Measurements from ENCODE around the gene LIMS4.
"Not testable (repeated sequence)": the region's sequence is repeated elsewhere in the genome, so short reads cannot be mapped to it uniquely, and the experiment has no call there.

Gene LIMS4

GRCh38 chr2:110399378-110399777 is 73.2 kb downstream of the LIMS4 start:
- not testable (repeated sequence) for H3K4me3 ChIP-seq (ENCODE audit: low read length); DNase-seq (ENCODE audit: low read depth)

GRCh38 chr2:110395990-110396389 is 76.6 kb downstream of the LIMS4 start:
- DNase-seq (ENCODE audit: low read depth); H3K4me3 ChIP-seq (ENCODE audit: low read length): not testable (repeated sequence)

Measured in AG10803 (cell line).